Measurements from ENCODE around the gene HDAC9. TPM values are rescaled to one million over a fixed set of nuclear protein-coding genes. Genes with fewer than 3 reads are reported as not detected.

Gene HDAC9
- total RNA-seq, 1 experiment from 2014 or later = 4.3 TPM

GRCh38 chr7:18689551-18689950, 194.0 kb downstream of the HDAC9 start:
- H3K4me3 ChIP-seq (replicated peaks in 1 of 2; ENCODE audit: low read depth in 1 of 2, low read length in 2 of 2) = no peak overlapping the region
- DNase-seq (ENCODE audit: low read depth, low spot score) (no peak), ATAC-seq (no peak)
- H3K27ac ChIP-seq (ENCODE audit: low read depth, low read length) = no peak overlapping the region
- no peaks in the 10 kb centered on the region for H3K27me3 ChIP-seq (ENCODE audit: insufficient read depth, low read length)
- no peaks in the 10 kb centered on the region for H3K79me2 ChIP-seq (ENCODE audit: insufficient read depth, low read length)
- no peaks in the 10 kb centered on the region for H3K4me1 ChIP-seq (ENCODE audit: control insufficient read depth in 1 of 2, insufficient read depth in 2 of 2, low read length in 2 of 2)
- BruUV-seq (replicated peaks) = no TSS peak
- intact Hi-C loops (cut with micrococcal nuclease) = no loop called here
- H3K9me3 ChIP-seq (ENCODE audit: control insufficient read depth in 1 of 2, insufficient read depth in 1 of 2, low read depth in 1 of 2, low read length in 2 of 2) = no peaks in the 10 kb centered on the region
- ChIA-PET RAD21 (ENCODE audit: low non-redundant PET in 1 of 2, low total read pairs in 2 of 2, uncharacterized antibody in 2 of 2, unreplicated experiment in 2 of 2) (no interaction called here), POLR2A (no interaction called here), CTCF (no interaction called here)
- no peaks in the 10 kb centered on the region for H3K36me3 ChIP-seq (ENCODE audit: control insufficient read depth in 1 of 2, insufficient read depth in 2 of 2, low read length in 2 of 2)
- TF ChIP-seq MAX (IDR thresholded peaks at IDR 0.05) = no peak
- TF ChIP-seq ZFX (IDR thresholded peaks at IDR 0.05) = no peak
- TF ChIP-seq CTCF (IDR thresholded peaks at IDR 0.05 in 2 of 3, conservative IDR thresholded peaks at IDR 0.05 in 1 of 3; ENCODE audit: borderline replicate concordance in 1 of 3, insufficient read depth in 1 of 3, low read depth in 2 of 3, low read length in 2 of 3) = no peak
- no peak for TF ChIP-seq SIN3A (IDR thresholded peaks at IDR 0.05; ENCODE audit: low read depth)
- TF ChIP-seq SP1 (IDR thresholded peaks at IDR 0.05; ENCODE audit: low read depth) = no peak
- TF ChIP-seq REST (IDR thresholded peaks at IDR 0.05; ENCODE audit: low read depth) = no peak
- TF ChIP-seq POLR2AphosphoS5 (IDR thresholded peaks at IDR 0.05; ENCODE audit: low read depth, low read length) = no peak
- H4K20me1 ChIP-seq (ENCODE audit: insufficient read depth) = no peaks in the 10 kb centered on the region
- H3K4me2 ChIP-seq (ENCODE audit: low read length) = no peak overlapping the region
- no peak overlapping the region for H2AFZ ChIP-seq (ENCODE audit: low read depth, low read length, poor library complexity, severe bottlenecking)
- no peaks in the 10 kb centered on the region for H3K9me2 ChIP-seq (ENCODE audit: insufficient read depth)
- H3K9ac ChIP-seq (ENCODE audit: low read length) = no peak overlapping the region
